Uterus (tissue), 2 donors: ENCODE measurements around the gene PPM1F.

Experiments used
- POLR2A ChIP-seq, 2 donors: fragments of 450-650 bp; IDR thresholded peaks; one replicate each; pipeline ENCODE4 v1.6.1; 2016; ENCODE audit warnings: antibody characterized with exemption in 2 of 2, mild to moderate bottlenecking in 1 of 2, moderate library complexity in 1 of 2
- TF ChIP-seq, protein P1 (sequence below), 4 experiments: fragments of 200-600 bp in 2 of 4; fragments of 450-650 bp in 2 of 4; sonication (generic) in 2 of 4; IDR thresholded peaks; one replicate each; pipeline ENCODE4 v1.5.1; 2016 to 2019; ENCODE audit warnings: antibody characterized with exemption in 4 of 4, mild to moderate bottlenecking in 2 of 4, moderate library complexity in 1 of 4

DNA sequence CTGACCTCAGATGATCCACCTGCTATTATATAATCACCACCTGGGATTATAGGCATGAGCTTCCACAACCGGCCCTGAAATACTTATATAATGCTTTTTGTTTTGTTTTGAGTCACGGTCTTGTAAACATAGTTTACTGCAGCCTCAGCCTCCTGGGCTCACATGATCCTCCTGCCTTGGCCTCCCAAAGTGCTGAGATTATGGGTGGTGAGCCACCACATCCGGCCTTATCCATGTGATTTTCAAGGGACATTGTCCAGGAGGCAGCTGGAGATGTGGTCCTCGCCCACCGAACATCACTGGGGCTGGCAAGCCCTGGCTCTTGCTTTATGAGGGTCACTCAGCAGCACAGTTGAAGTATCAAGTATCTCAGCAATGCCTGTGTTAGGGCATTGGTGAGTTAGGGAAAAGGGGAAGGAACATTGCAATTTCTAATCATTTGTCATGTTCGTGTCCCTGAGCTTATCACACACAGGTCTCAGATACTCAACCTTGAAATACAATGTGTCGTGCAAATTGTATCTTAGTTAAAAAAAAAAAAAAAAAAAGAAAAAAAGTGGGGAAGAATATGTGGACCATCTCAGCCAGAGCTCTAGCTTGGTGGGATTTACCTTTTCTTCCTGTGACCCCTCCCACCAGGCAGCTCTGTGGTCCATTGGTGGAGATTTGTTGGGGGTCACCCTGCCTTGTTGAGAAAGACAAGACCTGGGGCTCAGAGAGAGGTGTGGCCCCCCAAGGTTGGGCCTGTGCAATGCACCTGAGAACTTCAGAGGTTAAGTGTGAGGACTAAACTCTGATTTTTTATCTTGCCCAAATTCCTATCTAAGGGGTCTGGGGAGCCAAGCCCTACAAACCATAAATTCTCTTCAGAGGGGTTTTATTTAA, 44.8 kb downstream of the PPM1F start:
- TF ChIP-seq POLR2A (IDR thresholded peaks at IDR 0.05) = no peak
- TF ChIP-seq, protein P1, sequence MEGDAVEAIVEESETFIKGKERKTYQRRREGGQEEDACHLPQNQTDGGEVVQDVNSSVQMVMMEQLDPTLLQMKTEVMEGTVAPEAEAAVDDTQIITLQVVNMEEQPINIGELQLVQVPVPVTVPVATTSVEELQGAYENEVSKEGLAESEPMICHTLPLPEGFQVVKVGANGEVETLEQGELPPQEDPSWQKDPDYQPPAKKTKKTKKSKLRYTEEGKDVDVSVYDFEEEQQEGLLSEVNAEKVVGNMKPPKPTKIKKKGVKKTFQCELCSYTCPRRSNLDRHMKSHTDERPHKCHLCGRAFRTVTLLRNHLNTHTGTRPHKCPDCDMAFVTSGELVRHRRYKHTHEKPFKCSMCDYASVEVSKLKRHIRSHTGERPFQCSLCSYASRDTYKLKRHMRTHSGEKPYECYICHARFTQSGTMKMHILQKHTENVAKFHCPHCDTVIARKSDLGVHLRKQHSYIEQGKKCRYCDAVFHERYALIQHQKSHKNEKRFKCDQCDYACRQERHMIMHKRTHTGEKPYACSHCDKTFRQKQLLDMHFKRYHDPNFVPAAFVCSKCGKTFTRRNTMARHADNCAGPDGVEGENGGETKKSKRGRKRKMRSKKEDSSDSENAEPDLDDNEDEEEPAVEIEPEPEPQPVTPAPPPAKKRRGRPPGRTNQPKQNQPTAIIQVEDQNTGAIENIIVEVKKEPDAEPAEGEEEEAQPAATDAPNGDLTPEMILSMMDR (IDR thresholded peaks at IDR 0.05) = no peak
